H1 (cell line): ENCODE measurements around the gene ANKRD40CL. TPM values are rescaled to one million over a fixed set of nuclear protein-coding genes. Genes with fewer than 3 reads are reported as not detected.

Source experiments
- BCL11A ChIP-seq, 2 experiments: IDR thresholded peaks; one replicate each; pipeline ENCODE4 v1.6.1; 2011; ENCODE audit warnings: low read depth in 2 of 2, low read length in 2 of 2, mild to moderate bottlenecking in 2 of 2
- GTF2F1 ChIP-seq: IDR thresholded peaks from 2 replicates; pipeline ENCODE4 v1.6.1; 2012; ENCODE audit warnings: low read depth, low read length, improper control_type of control experiment, borderline replicate concordance
- MAFK ChIP-seq: IDR thresholded peaks from 2 replicates; pipeline ENCODE4 v1.6.1; 2012; ENCODE audit warnings: low read depth, mild to moderate bottlenecking, improper control_type of control experiment, low read length
- SUZ12 ChIP-seq: fragments of 200-600 bp; sonication (generic); IDR thresholded peaks from 2 replicates; pipeline ENCODE4 v1.6.1; 2012; ENCODE audit warnings: mild to moderate bottlenecking, inconsistent platforms, low read length, moderate library complexity, mixed read lengths
- TAF1 ChIP-seq: IDR thresholded peaks from 2 replicates; pipeline ENCODE4 v1.6.1; 2011; ENCODE audit warnings: mild to moderate bottlenecking, low read depth, low read length
- polyA plus RNA-seq, 7 experiments: library from polyadenylated mRNA; depleted of rRNA in 3 of 7; stranded (reverse) in 5 of 7; unstranded in 2 of 7; fragments of >200 nt in 5 of 7; fragments of 200-250 nt in 2 of 7; gene quantifications; 1 replicate in 5 of 7; 2 replicates in 1 of 7; 4 replicates in 1 of 7; pipeline versions ENCODE4 v1.2.1 to v1.2.3, GENCODE V29; 2011 to 2013; ENCODE audit warnings: missing spikeins in 2 of 7, mixed read lengths in 2 of 7
- total RNA-seq: library from RNA; stranded (reverse); fragmentation: NEBNext Ultra II Directional; extraction: Animal tissue kit (Norgen Biotek cat#: 25700); gene quantifications from 2 replicates; pipeline ENCODE4 v1.2.1, GENCODE V29; 2021

ANKRD40CL gene
- total and polyA plus RNA-seq, 2 of the 8 experiments (the other 6 are each of a cell fraction or from before 2014, with no cell fraction given): not detected

DNA sequence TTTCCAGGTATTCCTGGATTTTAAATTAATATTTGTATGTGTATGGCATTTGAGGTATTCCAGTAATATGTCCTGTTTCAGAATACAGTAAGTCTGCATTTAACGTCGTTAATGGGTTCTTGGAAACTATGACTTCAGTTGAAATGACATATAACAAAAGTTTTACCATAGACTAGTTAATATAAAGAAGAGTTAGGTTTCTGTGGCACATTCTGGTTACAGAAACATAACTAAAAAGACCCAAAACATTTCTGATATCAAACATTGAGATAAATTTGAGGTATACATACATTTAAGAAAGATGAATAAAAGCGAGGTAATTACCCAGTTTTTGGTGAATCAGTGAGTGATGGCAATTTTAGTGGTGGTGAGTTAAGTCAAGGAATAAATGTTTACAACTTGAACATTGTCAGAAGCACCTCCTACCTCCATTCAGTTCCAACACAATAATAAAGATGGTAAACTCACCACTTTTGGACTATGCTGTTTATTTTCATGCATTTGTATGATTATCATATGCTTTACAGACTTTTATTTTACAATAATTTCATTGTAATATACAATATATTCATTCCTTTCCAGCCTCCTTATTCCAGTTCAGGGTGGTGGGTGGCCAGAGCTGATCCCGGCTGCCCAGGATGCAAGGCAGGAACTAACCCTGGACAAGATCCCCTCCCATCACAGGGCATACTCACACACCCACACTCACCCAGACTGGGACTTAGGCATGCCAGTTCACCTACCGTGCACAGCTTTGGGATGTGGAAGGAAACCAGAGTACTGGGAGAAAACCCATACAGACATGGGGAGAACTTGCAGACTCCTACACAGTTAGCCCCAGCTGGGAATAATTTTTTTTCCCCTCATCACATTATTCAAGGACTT lies 38.2 kb downstream of the ANKRD40CL start (continued):
- no peak for TF ChIP-seq MAFK
- no peak for TF ChIP-seq GTF2F1
- TF ChIP-seq TAF1: no peak
- no peak for TF ChIP-seq BCL11A (IDR thresholded peaks at IDR 0.05; ENCODE audit: low read depth in 2 of 2, low read length in 2 of 2)
- no peak for TF ChIP-seq SUZ12
